Stimulated activated CD4-positive, alpha-beta T cell treated with anti-CD3 and anti-CD28 coated beads, Interleukin-12 subunit alpha, Interleukin-12 subunit beta, amount 100 ng/mL, for 48 hours (primary cell): ENCODE measurements around the gene IFNG.

ENCODE experiments used
- DNase-seq, 3 donors: peaks; one replicate each; pipeline ENCODE4 v3.0.0-alpha.2; 2020; ENCODE audit warnings: low read depth in 2 of 3, low spot score in 1 of 3

IFNG gene

DNA sequence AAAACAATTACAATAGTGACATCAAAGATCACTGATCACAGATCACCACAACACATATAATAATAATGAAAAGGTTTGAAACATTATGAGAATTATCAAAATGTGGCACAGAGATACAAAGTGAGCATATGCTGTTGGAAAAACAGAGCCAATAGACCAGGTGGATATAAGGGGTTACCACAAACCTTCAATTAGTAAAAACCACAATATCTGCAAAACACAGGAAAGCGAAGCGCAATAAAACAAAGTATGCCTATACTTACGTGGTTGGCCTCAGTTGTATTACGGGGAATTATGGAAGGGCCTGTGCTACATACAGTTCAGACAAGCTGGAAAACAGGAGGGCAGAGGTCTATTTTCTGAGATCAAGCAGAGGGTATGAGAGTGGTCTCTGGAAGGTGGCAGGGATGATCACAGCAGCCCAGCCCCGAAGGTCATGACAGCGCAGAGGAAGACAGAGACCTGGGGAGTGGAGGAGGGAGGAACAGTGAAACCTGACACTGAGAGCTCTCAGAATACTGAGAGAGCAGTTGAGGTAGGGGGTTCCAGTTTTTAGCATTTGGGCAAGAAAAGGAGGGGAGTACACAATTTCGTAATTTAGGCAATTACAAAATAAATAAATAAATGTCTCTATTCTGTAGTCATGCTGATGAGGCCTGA, 41.3 kb downstream of the IFNG start:
- DNase-seq, result no peak

DNA sequence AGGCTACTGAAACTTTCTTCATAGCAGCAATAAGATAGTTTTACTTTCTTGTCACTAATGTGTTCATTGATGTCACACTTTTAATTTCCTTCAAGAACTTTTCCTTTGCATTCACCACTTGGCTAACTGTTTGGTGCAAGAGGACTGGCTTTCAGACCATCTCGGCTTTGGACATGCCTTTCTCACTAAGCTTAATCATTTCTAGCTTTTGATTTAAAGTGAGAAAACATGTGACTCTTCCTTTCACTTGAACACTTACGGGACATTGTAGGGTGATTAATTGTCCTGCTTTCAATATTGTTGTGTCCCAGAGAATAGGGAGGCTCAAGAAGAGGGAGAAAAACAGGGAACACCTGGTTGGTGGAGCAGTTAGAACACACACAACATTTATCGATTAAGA, 41.9 kb downstream of the IFNG start:
- DNase-seq, result no peak

- DNase-seq, result no peak
These were observed 44.3 kb downstream of the IFNG start for GRCh38 chr12:68115281-68115680.

GRCh38 chr12:68114606-68115005, 44.9 kb downstream of the IFNG start:
- no peak for DNase-seq

GRCh38 chr12:68113644-68114043, 45.9 kb downstream of the IFNG start:
- DNase-seq, result peak in 1 of 3 donors; percentile 52

DNA sequence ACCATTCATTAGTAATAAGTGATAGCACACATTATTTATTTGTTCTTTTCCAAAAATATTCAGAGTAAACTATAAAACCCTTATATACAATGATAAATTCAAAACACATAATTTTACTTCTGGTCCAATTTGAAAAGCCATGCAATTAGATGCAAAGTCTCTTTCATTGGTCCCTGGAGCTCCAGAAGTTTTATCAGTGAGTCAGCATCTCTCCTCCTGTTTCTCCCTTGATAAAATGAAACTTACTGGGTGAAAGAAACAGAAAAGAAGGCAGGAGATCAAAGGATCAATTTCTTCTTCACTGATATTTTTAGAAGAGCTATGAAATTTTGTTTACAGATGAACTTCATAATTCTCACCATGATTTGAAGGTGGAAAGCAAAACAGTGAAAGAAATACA, 47.5 kb downstream of the IFNG start:
- DNase-seq, result no peak

DNA sequence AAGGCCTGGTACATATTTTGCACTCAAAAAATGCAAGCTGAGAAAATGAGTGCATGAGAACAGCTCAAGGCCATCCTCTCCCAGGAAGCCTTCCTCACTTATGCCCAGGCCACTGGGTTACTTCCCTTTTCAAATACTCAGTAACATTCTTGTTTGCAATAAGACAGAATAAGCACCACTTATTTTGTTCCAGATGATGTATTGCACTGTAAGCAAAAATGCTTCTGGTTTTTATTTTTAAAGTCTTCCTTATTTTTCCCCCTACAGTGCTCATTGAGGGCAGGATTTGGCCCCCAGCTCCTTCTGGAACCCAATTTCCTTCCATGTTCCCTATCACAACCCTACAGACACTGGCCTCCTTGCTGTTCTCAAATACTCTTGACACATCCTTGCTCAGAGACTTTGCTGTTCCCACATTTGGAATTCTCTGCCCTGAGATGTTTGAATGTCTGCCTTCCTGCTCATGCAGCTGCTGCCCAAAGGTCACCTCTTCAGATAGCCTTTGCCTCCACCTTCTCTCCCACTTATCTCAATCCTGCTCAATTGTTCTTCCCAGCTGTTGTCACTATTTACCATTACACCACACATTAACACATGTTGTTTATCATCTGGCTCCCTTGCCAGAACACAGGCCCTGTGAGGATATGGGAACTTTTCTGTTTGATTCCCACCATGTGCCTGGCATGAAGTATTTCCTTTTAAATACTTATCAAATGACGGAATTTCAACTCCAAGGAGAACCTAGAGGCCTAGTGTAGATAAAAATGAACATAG, 49.9 kb downstream of the IFNG start:
- DNase-seq, result no peak

- no peak for DNase-seq
These were observed 50.5 kb downstream of the IFNG start for GRCh38 chr12:68109001-68109400.

- DNase-seq, result no peak
These were observed 52.9 kb downstream of the IFNG start for GRCh38 chr12:68106660-68107059.

- no peak for DNase-seq
These were observed 53.4 kb downstream of the IFNG start for GRCh38 chr12:68106160-68106559.
